ENCODE data around the gene CYP27C1.

DNA sequence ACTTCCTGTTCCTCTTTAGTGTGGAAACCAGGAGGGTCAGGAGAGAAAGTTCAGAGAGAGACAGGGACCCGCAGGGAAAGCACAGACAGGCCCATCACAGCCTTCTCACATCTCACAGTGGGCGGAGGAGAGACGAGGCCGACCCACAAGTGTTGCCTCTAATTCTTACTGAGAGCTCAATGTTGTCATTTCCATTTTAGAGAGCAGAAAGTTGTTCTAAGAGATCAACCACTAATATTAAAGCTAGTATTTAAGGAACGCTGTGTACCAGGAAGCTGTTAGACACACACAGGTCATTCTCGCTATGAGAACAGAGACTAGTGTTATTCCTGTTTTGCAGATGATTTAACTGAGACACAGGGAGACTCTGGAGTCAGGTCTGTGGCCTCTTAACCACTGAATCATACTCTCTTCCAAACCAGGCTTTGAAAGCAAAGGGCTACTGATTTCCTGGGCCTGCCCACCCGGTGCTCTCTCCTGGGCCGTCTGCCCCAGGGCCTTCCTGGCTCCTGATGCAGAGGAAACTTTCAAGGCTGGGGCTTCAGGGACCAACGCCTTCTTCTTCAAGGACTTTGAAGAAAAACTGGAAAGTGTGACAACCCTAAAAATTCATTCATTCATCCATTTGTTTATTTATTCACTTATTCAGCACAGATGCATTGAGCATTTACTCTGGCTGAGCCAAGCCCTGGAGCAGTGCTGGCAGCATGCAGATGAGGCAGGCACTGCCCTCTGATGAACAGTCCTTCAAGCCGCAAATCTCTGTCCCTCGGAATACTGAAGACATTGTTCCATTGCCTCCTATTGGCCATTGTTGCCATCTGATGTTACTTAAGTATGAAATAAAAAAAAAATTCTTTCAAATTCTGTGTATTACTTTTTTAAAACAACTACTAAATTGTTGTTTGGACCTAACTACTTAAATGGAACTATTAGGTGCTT, 76.0 kb downstream of the CYP27C1 start:
- TF ChIP-seq, protein P1, sequence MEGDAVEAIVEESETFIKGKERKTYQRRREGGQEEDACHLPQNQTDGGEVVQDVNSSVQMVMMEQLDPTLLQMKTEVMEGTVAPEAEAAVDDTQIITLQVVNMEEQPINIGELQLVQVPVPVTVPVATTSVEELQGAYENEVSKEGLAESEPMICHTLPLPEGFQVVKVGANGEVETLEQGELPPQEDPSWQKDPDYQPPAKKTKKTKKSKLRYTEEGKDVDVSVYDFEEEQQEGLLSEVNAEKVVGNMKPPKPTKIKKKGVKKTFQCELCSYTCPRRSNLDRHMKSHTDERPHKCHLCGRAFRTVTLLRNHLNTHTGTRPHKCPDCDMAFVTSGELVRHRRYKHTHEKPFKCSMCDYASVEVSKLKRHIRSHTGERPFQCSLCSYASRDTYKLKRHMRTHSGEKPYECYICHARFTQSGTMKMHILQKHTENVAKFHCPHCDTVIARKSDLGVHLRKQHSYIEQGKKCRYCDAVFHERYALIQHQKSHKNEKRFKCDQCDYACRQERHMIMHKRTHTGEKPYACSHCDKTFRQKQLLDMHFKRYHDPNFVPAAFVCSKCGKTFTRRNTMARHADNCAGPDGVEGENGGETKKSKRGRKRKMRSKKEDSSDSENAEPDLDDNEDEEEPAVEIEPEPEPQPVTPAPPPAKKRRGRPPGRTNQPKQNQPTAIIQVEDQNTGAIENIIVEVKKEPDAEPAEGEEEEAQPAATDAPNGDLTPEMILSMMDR (IDR thresholded peaks at IDR 0.05; ENCODE audit: low read depth, low read length, poor library complexity, severe bottlenecking): no peak
- no peak for TF ChIP-seq EZH2phosphoT487 (IDR thresholded peaks at IDR 0.05; ENCODE audit: borderline replicate concordance, low read length)
